Peyer's patch (tissue), 4 donors: Measurements from ENCODE around the gene PRAMEF1.

ENCODE experiments used
- POLR2A ChIP-seq, 2 donors: fragments of 450-650 bp; IDR thresholded peaks; one replicate each; pipeline ENCODE4 v1.5.1; 2017; ENCODE audit warnings: antibody characterized with exemption in 2 of 2, mild to moderate bottlenecking in 2 of 2, moderate library complexity in 2 of 2
- TF ChIP-seq, protein P1 (sequence below), 6 experiments: fragments of 450-650 bp in 4 of 6; fragments of 200-600 bp in 2 of 6; sonication (generic) in 1 of 6; IDR thresholded peaks; one replicate each; pipeline ENCODE4 v1.5.1; 2017 to 2019; ENCODE audit warnings: antibody characterized with exemption in 6 of 6, mild to moderate bottlenecking in 3 of 6, moderate library complexity in 1 of 6

DNA sequence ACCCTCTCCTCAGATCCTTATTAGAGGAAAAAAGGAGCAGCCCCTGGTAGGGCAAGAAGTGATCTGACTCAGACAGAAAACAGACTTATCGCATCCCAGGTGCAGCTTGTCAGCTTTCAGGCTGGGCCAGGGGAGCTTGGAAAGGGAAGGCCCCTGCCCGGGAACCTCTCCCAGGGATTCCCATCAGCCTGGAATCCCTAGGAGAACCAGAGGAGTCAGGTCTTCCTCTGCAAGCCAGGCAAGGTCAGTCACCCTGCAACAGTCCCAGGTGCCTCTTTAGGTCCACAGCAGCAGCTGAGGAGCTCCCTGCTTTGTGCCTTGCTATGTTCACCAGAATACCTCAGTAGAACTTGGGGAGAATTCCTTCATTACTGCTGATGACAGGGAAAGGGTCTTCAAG, 20.6 kb upstream of the PRAMEF1 start:
- TF ChIP-seq, protein P1, sequence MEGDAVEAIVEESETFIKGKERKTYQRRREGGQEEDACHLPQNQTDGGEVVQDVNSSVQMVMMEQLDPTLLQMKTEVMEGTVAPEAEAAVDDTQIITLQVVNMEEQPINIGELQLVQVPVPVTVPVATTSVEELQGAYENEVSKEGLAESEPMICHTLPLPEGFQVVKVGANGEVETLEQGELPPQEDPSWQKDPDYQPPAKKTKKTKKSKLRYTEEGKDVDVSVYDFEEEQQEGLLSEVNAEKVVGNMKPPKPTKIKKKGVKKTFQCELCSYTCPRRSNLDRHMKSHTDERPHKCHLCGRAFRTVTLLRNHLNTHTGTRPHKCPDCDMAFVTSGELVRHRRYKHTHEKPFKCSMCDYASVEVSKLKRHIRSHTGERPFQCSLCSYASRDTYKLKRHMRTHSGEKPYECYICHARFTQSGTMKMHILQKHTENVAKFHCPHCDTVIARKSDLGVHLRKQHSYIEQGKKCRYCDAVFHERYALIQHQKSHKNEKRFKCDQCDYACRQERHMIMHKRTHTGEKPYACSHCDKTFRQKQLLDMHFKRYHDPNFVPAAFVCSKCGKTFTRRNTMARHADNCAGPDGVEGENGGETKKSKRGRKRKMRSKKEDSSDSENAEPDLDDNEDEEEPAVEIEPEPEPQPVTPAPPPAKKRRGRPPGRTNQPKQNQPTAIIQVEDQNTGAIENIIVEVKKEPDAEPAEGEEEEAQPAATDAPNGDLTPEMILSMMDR (IDR thresholded peaks at IDR 0.05), result no peak
- TF ChIP-seq POLR2A (IDR thresholded peaks at IDR 0.05), result no peak
